OCI-LY3 (cell line): ENCODE measurements around the gene ZNF311.

Experiments
- CTCF ChIP-seq: fragments of 200-600, 300-600 bp; sonication (generic); IDR thresholded peaks from 2 replicates; pipeline ENCODE4 v1.5.1; 2014; ENCODE audit warnings: antibody characterized with exemption, low read length, low read depth
- EZH2phosphoT487 ChIP-seq: fragments of 200-600 bp; shearing (Covaris generic); IDR thresholded peaks from 2 replicates; pipeline ENCODE4 v1.6.1; 2018; ENCODE audit warnings: antibody characterized with exemption, mixed run types, low read depth

DNA sequence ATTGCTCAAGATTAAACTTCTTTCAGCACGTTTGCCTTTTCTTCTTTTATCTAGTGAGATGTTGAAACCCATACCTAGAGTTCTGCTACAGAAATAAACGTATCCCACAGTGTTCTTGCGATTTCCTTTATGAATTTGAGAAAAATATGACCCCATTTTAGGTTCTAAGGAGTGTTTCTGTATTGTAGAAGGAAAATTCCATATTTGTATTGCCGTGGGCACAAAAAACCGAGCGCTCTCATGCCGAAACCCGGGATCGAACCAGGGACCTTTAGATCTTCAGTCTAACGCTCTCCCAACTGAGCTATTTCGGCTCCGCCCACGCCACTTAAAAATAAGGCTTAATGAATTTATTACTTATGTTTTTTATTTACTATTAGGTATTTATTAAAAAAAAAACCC lies 23.7 kb downstream of the ZNF311 start:
- TF ChIP-seq CTCF (no peak), EZH2phosphoT487 (no peak)
